GM12801 (cell line): Measurements from ENCODE around the gene FYTTD1.

Experiments used
- CTCF ChIP-seq: IDR thresholded peaks from one replicate; pipeline ENCODE4 v1.5.1; 2011; ENCODE audit warnings: control low read depth; ENCODE audit not compliant: insufficient read length; ENCODE audit errors: extremely low read depth

FYTTD1 gene

DNA sequence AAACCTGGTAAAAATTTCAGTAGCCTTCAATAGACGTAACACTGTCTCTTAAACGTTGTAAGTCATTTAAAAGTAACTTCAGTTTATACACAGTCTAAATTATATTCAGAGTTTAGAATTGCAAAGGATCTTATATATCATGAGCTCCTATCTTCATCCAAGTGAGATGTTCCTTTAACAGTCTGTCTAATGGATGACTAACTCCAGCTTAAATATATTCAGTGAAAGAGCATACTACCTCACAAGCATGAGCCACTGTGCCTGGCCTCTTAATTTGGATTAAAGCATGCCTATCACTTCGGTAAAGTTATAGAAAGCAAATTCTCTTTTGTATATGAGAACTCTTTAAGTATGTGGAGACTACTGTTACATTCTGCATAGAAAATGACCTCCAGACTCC is 7.0 kb downstream of the FYTTD1 start:
- no peak for TF ChIP-seq CTCF

DNA sequence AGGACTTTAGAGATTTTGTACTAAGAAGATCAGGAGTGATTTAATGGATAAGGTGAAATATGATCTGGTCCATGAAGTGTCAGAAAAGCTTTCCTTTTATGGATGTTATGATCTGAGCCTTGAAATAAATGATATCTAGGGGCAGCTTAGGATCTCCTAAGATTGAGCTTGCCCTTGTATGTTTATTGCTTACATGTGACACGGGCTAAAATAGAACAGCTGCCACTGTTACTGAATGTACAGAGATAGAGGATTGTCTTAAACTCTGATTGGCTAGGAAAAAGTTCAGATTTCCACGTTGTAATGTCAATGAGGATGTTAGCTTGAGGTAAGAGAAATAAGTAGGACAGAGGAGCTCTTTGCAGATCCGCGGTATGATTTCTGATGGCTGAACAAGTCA is 8.8 kb downstream of the FYTTD1 start:
- TF ChIP-seq CTCF = no peak

DNA sequence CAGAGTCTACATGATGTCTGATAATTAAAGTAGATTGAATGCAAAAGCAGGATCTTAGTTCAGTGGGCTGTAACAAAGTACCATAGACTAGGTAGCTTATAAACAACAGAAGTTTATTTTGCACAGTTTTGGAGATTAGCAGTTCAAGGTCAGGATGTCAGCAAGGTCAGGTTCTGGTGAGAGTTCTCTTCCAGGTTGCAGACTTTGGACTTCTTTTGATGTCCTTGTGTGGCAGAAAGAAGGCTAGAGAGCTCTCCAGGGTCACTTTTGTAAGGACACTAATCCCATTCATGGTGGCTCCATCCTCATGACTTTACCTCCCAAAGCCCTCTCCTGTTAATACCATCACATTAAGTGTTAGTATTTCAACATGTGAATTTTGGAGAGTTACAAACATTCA is 12.1 kb downstream of the FYTTD1 start:
- TF ChIP-seq CTCF = no peak

- TF ChIP-seq CTCF = no peak
These were observed 25.6 kb downstream of the FYTTD1 start for GRCh38 chr3:197775317-197775716.

- TF ChIP-seq CTCF = no peak
These were observed 32.5 kb downstream of the FYTTD1 start for GRCh38 chr3:197782230-197782629.

GRCh38 chr3:197784019-197784585 is 34.4 kb downstream of the FYTTD1 start:
- TF ChIP-seq CTCF = no peak

GRCh38 chr3:197787412-197787811 is 37.7 kb downstream of the FYTTD1 start:
- TF ChIP-seq CTCF = no peak
